GM18868 (cell line): ENCODE results near the gene MYO18B.

Experiments
- ATAC-seq: cut with Tn5 transposase; IDR thresholded peaks from one replicate; pipeline ENCODE4 v1.9.1; 2021; ENCODE audit warnings: mild to moderate bottlenecking, moderate library complexity; ENCODE audit not compliant: unreplicated experiment

Gene MYO18B

GRCh38 chr22:26033071-26033470, 291.1 kb downstream of the MYO18B start:
- no peak for ATAC-seq

GRCh38 chr22:26033586-26033985, 291.6 kb downstream of the MYO18B start:
- no peak for ATAC-seq

DNA sequence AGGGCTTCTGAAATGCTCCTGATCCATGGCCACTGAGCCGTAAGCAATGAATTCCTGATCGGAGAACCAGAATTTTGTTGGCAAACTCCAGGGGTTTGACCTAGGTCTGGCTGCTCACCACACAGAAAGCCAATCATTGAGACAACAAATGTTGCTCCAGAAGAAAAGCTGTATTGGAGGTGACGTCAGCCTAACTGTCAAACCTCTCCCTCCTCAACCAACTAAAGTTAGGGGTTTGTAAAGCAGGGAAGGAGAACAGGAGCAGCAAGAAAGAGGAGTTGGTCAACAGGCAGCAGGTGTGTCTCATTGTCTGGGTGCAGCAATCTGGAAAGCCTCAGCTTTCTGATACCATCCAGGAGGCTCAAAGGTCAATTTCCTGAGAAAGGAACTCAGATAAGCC, 293.5 kb downstream of the MYO18B start:
- no peak for ATAC-seq

- ATAC-seq = no peak
Observed at GRCh38 chr22:26038365-26038764, 296.4 kb downstream of the MYO18B start.

- no peak for ATAC-seq
Observed at GRCh38 chr22:26041931-26042330, 299.9 kb downstream of the MYO18B start.

GRCh38 chr22:26043031-26043430, 301.0 kb downstream of the MYO18B start:
- no peak for ATAC-seq

GRCh38 chr22:26045051-26045450, 303.1 kb downstream of the MYO18B start:
- ATAC-seq = no peak

- ATAC-seq = no peak
Observed at GRCh38 chr22:26045860-26046259, 303.9 kb downstream of the MYO18B start.

- no peak for ATAC-seq
Observed at GRCh38 chr22:26047516-26047915, 305.5 kb downstream of the MYO18B start.

- ATAC-seq = no peak
Observed at GRCh38 chr22:26047920-26048319, 305.9 kb downstream of the MYO18B start.

- ATAC-seq = no peak
Observed at GRCh38 chr22:26050079-26050478, 308.1 kb downstream of the MYO18B start.

DNA sequence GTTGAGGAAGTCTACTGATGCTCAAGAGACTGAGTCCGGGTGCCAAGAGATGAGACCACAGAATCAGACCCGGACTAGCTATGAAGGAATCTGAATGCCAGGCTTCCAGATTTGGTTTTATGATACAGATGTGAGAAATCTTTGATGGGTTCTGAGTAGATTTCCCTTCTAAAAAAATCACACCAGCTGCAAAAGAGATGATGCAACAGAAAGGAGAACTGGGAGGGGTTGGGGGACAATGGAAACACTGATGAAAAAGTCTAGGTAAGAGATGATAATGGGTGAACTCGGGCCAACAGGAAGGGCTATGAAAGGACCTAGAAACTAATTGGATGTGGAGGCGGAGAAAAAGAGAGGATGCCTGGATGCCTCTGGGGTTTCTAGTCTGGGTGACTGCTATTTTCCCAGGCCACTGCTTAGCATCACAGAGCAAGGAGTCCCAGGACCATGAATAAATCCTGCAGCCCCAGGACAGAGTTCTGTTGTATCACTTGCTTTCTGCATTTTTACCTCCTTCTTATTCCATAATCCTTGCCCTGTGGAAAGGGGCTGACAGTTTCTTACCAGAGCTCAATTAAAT, 311.8 kb downstream of the MYO18B start:
- no peak for ATAC-seq

DNA sequence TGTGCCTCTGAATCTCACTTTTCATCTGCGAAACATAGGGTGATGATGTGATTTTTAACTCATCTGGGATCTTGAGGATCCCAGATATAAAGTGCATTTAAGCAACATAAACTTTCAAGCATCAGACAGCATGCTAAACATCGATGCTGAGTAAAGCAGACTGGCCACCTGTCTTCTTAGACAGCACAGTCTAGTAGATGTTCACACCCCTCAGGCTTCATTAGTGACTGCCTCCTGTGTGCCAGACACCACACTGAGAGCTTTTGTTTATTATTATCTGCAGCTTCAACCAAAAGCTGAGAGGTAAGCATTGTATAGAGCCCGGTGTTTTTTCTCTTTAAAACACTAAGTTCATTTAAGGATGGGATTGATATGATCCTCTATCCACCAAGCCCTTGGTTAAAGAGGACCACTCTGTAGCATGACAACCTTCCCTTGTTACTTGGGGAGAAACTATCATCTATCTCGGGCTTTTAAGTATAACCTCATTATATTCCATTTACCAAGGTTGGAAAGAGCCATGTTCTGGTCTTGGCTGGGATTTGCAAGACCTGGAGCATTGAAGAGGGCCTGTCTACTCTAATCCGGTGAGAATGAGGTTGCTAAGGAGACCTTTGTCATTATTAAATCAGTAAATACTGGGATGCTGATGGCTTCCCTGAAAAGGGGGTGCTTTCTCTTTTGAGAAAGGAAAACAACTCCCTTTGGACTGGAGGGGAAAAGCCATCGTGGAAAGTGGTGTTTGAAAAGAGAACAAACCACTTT, 313.0 kb downstream of the MYO18B start:
- ATAC-seq = no peak

GRCh38 chr22:26055693-26056092, 313.7 kb downstream of the MYO18B start:
- ATAC-seq = no peak

DNA sequence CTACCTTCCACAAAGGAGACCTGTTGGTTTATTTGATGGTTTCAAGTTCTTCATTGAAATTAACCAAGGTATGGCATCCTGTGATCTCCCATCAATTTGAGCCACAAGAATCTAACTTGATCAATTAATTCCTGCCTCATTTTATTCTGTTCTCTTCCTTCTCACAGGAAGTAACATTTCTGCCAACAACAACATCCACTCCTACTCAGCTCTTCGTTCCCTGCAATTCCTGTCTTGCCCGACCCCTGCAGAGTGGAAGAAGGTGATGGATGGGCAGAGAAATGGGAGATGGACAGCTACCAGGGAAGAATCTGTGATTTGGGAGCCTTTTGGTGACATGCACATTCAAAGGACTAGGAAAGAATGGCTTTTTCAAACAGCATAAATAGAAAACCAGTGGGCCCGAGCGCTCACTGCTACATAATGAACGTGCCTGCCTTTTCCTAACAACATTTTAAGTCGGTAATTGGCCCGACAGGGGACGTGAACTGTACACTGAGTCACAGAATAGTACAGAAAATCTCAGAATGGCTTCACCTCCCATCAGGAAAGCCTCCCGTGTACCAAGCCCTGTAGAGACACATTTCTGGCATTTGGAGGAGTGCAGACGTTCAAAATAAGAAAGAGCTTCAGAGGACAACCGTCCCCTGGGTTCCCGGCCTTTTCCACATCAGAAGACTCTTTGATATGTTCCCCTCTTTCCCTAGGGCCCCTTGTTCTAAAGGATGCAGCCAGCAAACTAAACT, 314.6 kb downstream of the MYO18B start:
- no peak for ATAC-seq

- ATAC-seq = no peak
Observed at GRCh38 chr22:26057731-26058130, 315.7 kb downstream of the MYO18B start.

DNA sequence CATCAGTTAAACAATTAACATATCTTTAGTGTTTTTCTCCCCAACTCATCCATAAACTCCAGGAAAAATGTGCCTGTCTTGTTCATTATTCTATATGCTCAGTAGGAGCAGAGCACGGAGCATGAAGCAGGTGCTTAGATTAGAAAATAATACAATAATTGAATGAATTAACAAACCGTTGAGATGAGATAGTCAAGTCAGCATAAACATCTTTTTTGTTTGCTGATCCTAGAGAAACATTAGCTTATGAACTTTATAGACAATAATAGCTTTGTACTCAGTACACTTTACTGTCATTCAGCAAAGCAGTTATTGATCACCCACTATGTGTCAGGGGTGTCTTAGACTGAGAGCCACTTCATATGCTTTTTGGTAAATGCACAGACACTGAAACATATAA, 322.1 kb downstream of the MYO18B start:
- no peak for ATAC-seq

GRCh38 chr22:26065847-26066246, 323.9 kb downstream of the MYO18B start:
- ATAC-seq = no peak

- ATAC-seq = no peak
Observed at GRCh38 chr22:26066534-26066933, 324.5 kb downstream of the MYO18B start.

DNA sequence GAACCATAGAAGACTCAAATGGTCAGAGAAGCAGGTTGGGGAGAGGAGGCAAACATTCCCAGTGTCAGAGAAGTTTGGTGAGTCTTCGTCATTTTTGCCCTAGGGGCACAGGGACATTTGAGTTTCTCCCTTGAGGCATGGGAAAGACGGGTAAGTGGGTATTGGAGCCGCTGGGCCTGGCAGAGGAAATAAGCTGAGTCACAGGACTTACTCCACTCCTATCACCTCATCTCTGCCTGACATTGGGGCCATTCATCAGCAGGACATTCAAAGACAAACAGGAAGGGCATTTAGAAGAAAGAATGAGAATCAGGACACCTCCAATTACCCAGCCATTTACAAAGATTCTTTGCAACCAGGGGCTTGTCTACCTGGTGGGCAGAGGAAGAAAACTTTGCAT, 326.6 kb downstream of the MYO18B start:
- ATAC-seq = no peak

GRCh38 chr22:26072621-26073020, 330.6 kb downstream of the MYO18B start:
- ATAC-seq = no peak

- ATAC-seq = no peak
Observed at GRCh38 chr22:26075251-26075650, 333.3 kb downstream of the MYO18B start.
